Measurements from ENCODE around the gene GTF2IRD2.
"Not testable (repeated sequence)": the region's sequence is repeated elsewhere in the genome, so short reads cannot be mapped to it uniquely, and the experiment has no call there.

The GTF2IRD2 gene

DNA sequence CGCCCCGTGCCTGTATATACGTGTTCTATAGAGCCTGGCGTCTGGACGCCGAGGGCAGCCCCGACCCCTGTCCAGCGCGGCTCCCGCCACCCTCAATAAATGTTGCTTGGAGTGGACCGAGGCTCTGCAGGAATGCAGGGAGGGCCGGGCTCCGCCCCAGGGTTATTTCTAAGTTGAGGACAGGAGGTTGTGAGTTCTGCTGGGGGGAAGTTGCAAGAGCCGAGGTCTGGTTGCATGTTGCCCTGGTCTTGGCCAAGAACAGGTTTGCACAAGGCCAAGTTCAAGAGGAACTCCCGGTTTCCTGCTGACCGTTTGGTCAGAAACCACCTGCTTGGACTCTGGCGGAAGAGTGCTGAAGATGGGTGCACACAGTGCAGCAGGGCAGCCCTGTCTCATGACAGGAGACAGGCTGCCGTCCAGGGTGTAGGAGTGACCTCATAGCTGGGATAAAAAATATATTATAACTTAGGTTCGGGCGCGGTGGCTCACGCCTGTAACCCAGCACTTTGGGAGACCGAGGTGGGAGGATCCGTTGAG, 62.1 kb downstream of the GTF2IRD2 start:
- not testable (repeated sequence) for DNase-seq (ENCODE audit: insufficient read length, low spot score)
- peak; percentile 15 for FAIRE-seq

DNA sequence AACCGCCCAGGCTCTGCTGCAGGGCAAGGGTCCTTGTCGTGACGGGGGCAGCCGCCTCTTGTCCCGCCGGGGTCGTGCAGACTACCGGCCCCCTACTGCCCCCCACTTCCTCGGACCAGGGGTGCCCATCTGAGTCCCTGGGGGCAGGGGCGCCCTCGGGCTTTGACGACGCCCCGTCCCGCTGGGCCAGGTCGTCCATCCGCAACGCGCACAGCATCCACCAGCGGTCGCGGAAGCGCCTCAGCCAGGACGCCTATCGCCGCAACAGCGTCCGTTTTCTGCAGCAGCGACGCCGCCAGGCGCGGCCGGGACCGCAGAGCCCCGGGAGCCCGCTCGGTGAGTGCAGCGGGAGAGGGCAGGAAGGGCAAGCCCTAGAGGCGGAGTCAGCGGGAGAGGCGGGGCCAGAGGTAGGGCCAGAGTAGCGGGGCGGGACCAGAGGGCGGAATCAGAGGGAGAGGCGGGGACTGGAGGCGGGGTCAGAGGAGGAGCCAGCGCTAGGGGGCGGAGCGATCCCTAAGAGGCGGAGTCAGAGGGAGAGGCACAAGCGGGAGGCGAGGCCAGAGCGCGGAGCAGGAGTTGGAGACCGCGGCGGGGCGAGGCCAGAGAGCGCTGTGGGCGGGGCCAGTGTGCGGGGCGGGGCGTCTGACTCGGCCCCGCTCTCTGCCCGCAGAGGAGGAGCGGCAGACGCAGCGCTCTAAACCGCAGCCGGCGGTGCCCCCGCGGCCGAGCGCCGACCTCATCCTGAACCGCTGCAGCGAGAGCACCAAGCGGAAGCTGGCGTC, 62.8 kb downstream of the GTF2IRD2 start:
- FAIRE-seq; DNase-seq (ENCODE audit: insufficient read length, low spot score): not testable (repeated sequence)
- TF ChIP-seq POLR2A (IDR thresholded peaks at IDR 0.05; ENCODE audit: low read depth, low read length): peak; percentile 44; the same call in 1 of the 2 replicates

DNA sequence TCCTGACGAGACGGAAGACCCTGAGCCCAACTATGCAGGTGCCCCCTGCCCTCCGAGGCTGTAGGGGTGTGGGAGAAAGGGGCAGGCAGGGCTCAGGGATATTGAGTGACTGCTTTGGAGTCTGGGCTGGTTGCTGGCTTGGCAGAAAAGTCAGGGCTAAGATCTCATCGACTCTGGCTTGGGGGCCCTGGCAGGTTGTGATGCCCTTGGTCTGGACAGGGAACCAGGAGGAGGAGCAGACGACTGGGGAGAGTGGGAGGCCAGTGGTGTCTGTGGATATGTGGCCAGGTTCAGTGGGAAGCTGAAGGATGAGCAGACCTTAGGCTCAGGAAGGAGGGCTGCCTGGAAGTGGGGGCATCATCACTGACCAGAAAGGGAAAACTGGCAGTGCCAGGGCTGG, 67.8 kb downstream of the GTF2IRD2 start:
- not testable (repeated sequence) for DNase-seq (ENCODE audit: insufficient read length, low spot score); FAIRE-seq

DNA sequence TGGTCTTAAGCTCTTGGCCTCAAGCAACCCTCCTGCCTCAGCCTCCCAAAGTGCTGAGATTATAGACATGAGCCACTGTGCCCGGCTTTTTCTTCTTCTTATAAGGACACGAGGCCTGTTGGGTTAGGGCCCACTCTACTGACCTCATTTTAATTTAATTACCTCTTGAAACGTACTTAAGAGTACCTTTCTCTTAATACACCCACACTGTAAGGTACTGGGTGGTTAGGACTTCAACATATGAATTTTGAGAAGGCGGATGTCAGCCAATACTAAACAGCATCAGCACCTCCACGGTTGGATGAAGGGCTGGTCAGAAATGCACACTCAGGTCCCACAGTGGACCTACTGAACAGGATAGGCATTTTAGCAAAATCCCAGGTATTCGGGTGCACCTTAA, 69.7 kb downstream of the GTF2IRD2 start:
- not testable (repeated sequence) for FAIRE-seq; DNase-seq (ENCODE audit: insufficient read length, low spot score)

DNA sequence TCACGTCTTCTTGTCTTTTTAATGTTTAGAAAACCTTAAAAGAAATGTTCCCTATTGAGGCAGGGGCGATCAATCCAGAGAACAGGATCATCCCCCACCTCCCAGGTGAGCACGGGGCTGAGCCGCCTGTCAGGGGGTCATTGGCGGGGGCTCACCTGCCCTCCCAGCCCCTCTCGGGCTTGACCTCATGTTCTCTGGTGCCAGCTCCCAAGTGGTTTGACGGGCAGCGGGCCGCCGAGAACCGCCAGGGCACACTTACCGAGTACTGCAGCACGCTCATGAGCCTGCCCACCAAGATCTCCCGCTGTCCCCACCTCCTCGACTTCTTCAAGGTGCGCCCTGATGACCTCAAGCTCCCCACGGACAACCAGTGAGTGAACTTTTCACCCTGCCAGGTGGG, 72.4 kb downstream of the GTF2IRD2 start:
- DNase-seq (ENCODE audit: insufficient read length, low spot score); FAIRE-seq: not testable (repeated sequence)

- not testable (repeated sequence) for DNase-seq (ENCODE audit: insufficient read length, low spot score); FAIRE-seq
These were observed 76.3 kb downstream of the GTF2IRD2 start for GRCh38 chr7:74775111-74775510.

GRCh38 chr7:74773760-74774750, 77.3 kb downstream of the GTF2IRD2 start, which contains the start of gene NCF1:
Gene NCF1, plus strand, starts transcription at chr7:74774011. Its CDS starts 21 bp downstream, at chr7:74774032.
- DNase-seq (ENCODE audit: insufficient read length, low spot score); FAIRE-seq: not testable (repeated sequence)

GRCh38 chr7:74772093-74772492, 79.3 kb downstream of the GTF2IRD2 start:
- not testable (repeated sequence) for FAIRE-seq; DNase-seq (ENCODE audit: insufficient read length, low spot score)

DNA sequence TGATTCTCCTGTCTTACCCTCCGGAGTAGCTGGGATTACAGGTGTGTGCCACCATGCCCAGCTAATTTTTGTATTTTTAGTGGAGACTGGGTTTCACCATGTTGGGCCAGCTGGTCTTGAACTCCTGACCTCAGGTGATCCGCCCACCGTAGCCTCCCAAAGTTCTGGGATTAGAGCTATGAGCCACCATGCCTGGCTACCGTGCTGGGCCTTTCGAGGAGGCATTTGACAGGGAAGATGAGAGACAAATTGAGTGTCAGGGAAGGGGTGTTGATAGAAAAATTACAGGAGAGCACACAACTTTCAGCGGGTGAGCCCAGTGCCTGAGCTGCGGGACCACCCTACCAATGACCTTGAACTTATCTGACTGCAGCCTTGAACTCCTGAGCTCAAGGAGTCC, 81.3 kb downstream of the GTF2IRD2 start:
- not testable (repeated sequence) for FAIRE-seq; DNase-seq (ENCODE audit: insufficient read length, low spot score)

DNA sequence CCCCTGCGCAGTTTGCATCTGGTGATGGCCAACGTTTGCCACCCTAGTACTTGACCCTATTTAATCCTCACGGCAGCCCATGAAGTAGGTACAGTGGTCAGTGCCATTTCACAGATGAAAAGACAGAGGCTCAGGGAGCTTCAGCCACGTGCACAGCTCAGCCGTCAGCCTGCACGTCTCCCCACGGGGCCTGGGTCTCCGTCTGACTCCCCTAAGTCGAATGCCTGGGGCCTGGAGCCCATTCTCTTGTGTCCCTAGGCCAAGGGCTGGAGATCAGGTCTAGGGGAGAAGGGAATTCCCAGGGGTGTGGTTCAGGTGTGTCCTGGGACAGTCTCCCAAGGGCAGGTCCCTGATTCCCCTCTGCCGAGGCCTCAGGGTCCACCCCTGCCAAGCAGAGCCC, 84.4 kb downstream of the GTF2IRD2 start:
- FAIRE-seq; DNase-seq (ENCODE audit: insufficient read length, low spot score): not testable (repeated sequence)

- FAIRE-seq; DNase-seq (ENCODE audit: insufficient read length, low spot score): not testable (repeated sequence)
These were observed 84.9 kb downstream of the GTF2IRD2 start for GRCh38 chr7:74766509-74766908.

- FAIRE-seq; DNase-seq (ENCODE audit: insufficient read length, low spot score): not testable (repeated sequence)
These were observed 86.0 kb downstream of the GTF2IRD2 start for GRCh38 chr7:74765205-74765918.

DNA sequence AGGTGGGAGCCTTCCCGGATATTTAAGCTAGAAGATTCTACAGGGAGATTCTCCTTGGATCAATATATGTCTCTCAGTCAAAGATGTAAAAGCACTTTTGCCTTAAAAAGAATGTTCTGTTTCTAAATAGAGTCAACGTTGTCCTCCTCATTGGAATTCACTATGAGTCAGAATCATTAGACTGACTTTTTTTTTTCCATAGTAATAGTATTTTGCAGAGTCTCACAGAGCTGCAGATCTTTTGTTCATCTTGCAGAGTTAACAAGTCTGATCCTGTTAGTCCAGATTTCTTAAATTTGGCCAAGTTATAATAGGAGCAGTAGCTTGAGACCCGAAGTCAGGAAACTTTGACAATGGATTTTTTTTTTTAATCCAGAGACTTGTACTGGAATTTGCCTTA, 92.4 kb downstream of the GTF2IRD2 start:
- not testable (repeated sequence) for DNase-seq (ENCODE audit: insufficient read length, low spot score); FAIRE-seq

DNA sequence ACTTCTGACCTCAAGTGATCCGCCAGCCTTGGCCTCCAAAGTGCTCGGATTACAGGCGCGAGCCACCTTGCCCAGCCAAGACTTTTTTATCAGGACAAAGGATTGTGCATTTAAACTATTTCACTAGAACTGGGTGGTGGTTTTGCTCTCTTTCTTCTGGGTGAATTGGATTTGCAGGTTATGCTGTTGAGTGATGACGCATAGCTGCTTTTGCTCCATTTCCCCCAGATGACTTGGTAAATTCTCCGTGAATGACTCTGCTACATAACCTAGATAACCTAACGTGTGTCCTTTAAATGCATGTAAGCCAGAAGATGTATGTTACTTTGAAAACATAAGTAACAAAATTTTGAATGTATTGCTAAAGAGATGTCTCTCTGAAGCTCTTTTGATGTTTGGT, 93.1 kb downstream of the GTF2IRD2 start:
- FAIRE-seq; DNase-seq (ENCODE audit: insufficient read length, low spot score): not testable (repeated sequence)

GRCh38 chr7:74756673-74757072, 94.7 kb downstream of the GTF2IRD2 start:
- not testable (repeated sequence) for FAIRE-seq

DNA sequence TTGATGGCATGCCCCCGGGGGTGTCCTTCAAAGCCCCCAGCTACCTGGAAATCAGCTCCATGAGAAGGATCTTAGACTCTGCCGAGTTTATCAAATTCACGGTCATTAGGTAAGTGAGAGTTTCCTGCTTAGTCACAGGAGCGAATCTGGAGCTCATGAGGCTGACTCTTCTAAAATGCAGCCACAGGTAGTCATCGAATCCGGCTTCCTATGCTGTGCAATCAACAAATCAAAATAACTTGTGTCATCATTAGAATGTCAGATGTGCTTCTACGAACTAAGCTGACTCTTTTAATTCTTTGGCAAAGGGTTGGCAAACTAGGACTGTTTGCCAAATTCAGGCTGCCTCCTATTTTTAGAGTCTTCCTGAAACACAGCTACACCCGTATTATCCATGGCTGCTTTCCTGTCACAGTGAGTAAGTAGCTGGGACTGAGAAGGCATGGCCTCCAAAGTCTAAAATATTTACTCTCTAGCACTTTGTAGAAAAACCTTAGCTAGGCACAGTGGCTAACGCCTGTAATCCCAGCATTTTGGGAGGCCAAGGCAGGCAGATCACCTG, 97.4 kb downstream of the GTF2IRD2 start:
- not testable (repeated sequence) for DNase-seq (ENCODE audit: insufficient read length, low spot score); FAIRE-seq

More at GRCh38 chr7:74756673-74757072, 94.7 kb downstream of the GTF2IRD2 start:
- not testable (repeated sequence) for DNase-seq (ENCODE audit: insufficient read length, low spot score)
